Esophagus (tissue), 2 donors: Measurements from ENCODE around the gene LAYN. TPM values are rescaled to one million over a fixed set of nuclear protein-coding genes. Genes with fewer than 3 reads are reported as not detected.

Experiments
- polyA plus RNA-seq, 2 donors: library from polyadenylated mRNA; stranded (reverse); fragments of 200-250 nt; gene quantifications; one replicate each; pipeline ENCODE4 v1.2.3, GENCODE V29; 2013
- donor health status: healthy with polysubstance abuse.
- donor health status: Bipolar disorder and iron deficiency.

The LAYN gene
- polyA plus RNA-seq, 2 donors = 1.4 to 2.9 TPM

Other genes with a start within 250 kb of the LAYN start
- gene POU2AF3, start 242.2 kb upstream of the LAYN start, polyA plus RNA-seq = 1 to 10 TPM; 3.8 to 4.0 TPM
- under 1 TPM; 0.55 to 0.73 TPM for gene POU2AF1, start 161.4 kb upstream of the LAYN start, polyA plus RNA-seq
- not detected for gene BTG4, start 28.3 kb upstream of the LAYN start, polyA plus RNA-seq
- not detected for gene HOATZ, start 25.9 kb upstream of the LAYN start, polyA plus RNA-seq
- 1 to 10 TPM; 2.7 to 2.8 TPM for gene SIK2, start 61.7 kb downstream of the LAYN start, polyA plus RNA-seq
- 1 to 10 TPM; 6.3 to 9.5 TPM for gene PPP2R1B, start 225.7 kb downstream of the LAYN start, polyA plus RNA-seq